Skeletal muscle tissue (tissue), 4 donors: ENCODE data around the gene PTPRN2. TPM values are rescaled to one million over a fixed set of nuclear protein-coding genes. Genes with fewer than 3 reads are reported as not detected.

Source experiments
- H3K27ac ChIP-seq: one replicate; pipeline ENCODE4 v1.7.0; 2013; ENCODE audit warnings: mild to moderate bottlenecking, low read depth, low read length, inconsistent platforms
- H3K27me3 ChIP-seq, 3 donors: one replicate each; pipeline ENCODE4 v1.7.0; 2013; ENCODE audit warnings: low read length in 3 of 3; ENCODE audit not compliant: control insufficient read depth in 3 of 3, insufficient read depth in 3 of 3
- H3K36me3 ChIP-seq, 3 donors: one replicate each; pipeline ENCODE4 v1.7.0; 2013; ENCODE audit warnings: low read length in 3 of 3; ENCODE audit not compliant: control insufficient read depth in 3 of 3, insufficient read depth in 3 of 3
- H3K4me1 ChIP-seq, 3 donors: one replicate each; pipeline ENCODE4 v1.7.0; 2013; ENCODE audit warnings: low read length in 3 of 3, mild to moderate bottlenecking in 3 of 3; ENCODE audit not compliant: control insufficient read depth in 3 of 3, insufficient read depth in 3 of 3
- H3K4me3 ChIP-seq, 3 donors: one replicate each; pipeline ENCODE4 v1.7.0; 2013; ENCODE audit warnings: low read length in 3 of 3
- H3K9ac ChIP-seq, 3 donors: one replicate each; pipeline ENCODE4 v1.7.0; 2013; ENCODE audit warnings: low read length in 3 of 3, mild to moderate bottlenecking in 3 of 3, moderate library complexity in 2 of 3, low read depth in 1 of 3
- H3K9me3 ChIP-seq, 3 donors: one replicate each; pipeline ENCODE4 v1.7.0; 2013; ENCODE audit warnings: low read length in 3 of 3; ENCODE audit not compliant: control insufficient read depth in 3 of 3
- total RNA-seq: library from RNA; depleted of rRNA; stranded (reverse); fragments of >200 nt; gene quantifications from one replicate; pipeline ENCODE4 v1.2.3, GENCODE V29; 2014
- donor health status: Osteomylitis.

Gene PTPRN2
- total RNA-seq, 1 donor from 2014 or later: 1.6 TPM

- H3K9ac ChIP-seq: no peak overlapping the region
- peaks cover 9 to 16% (median 11%) of the 10 kb centered on the region in 3 donors for H3K9me3 ChIP-seq
- H3K27ac ChIP-seq: no peak overlapping the region
- no peaks in the 10 kb centered on the region for H3K4me1 ChIP-seq
- no peaks in the 10 kb centered on the region for H3K36me3 ChIP-seq
- peaks cover 0 to 8% (median 0%) of the 10 kb centered on the region in 3 donors for H3K27me3 ChIP-seq
- H3K4me3 ChIP-seq: no peak overlapping the region
Observed at GRCh38 chr7:157951300-157952049, 636.1 kb downstream of the PTPRN2 start.

- Histone ChIP-seq H3K9ac (no peak overlapping the region), H3K4me1 (no peaks in the 10 kb centered on the region), H3K27me3 (peaks cover 0 to 5% (median 0%) of the 10 kb centered on the region in 3 donors), H3K9me3 (peaks cover 9 to 18% (median 11%) of the 10 kb centered on the region in 3 donors), H3K36me3 (no peaks in the 10 kb centered on the region), H3K27ac (no peak overlapping the region), H3K4me3 (no peak overlapping the region)
Observed at GRCh38 chr7:157949711-157950110, 637.9 kb downstream of the PTPRN2 start.

GRCh38 chr7:157947504-157947903 lies 640.1 kb downstream of the PTPRN2 start:
- H3K4me1 ChIP-seq: no peaks in the 10 kb centered on the region
- H3K36me3 ChIP-seq: no peaks in the 10 kb centered on the region
- H3K4me3 ChIP-seq: no peak overlapping the region
- peaks cover 9 to 18% (median 11%) of the 10 kb centered on the region in 3 donors for H3K9me3 ChIP-seq
- no peaks in the 10 kb centered on the region for H3K27me3 ChIP-seq
- H3K27ac ChIP-seq: no peak overlapping the region
- H3K9ac ChIP-seq: no peak overlapping the region

DNA sequence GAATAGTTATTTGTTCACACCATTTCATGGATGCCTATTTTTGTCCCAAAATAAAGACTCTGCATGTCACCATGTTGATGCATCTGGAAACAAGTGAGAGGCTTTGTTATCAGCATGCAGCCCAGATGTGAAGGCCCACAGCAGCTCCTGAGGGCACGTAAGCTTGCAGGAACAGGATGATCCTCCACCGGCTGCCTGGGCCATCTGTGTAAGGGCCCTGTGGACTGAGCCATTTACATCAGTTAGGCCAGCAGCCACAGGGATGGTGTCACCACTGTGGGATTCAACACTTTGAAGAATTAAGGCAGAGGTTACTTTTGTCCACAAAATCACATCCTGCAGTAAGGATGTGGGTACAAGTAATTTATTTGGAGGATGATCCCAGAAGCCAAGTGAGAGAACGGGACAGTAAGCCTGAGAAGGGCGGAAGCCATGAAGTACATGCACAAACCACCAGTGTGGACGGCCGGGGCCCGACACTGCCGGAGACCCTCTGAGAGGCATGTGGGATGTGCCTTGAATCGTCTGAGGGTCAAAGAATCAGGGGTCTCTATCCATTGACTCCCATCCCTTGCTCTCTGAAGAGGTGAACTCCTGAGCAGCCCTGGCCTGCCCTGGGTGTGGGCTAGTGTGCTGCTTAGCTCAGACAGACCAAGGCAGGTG lies 641.1 kb downstream of the PTPRN2 start:
- H3K36me3 ChIP-seq: no peaks in the 10 kb centered on the region

DNA sequence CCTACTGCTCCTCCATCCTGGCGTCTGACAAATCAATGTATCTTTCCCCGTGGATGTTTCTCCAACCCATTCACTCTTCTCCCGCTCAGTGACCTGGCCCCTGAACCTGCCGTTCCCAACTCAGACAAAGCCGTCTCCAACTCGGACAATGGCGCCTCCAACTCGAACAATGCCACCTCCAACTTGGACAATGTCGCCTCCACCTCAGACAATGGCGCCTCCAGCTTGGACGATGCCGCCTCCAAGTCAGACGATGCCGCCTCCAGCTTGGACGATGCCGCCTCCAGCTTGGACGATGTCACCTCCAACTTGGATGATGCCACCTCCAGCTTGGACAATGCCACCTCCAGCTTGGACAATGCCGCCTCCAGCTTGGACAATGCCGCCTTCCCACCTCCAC lies 642.2 kb downstream of the PTPRN2 start:
- Histone ChIP-seq H3K9ac (no peak overlapping the region), H3K27ac (no peak overlapping the region), H3K27me3 (peaks cover 0 to 6% (median 0%) of the 10 kb centered on the region in 3 donors), H3K9me3 (peaks cover 8 to 14% (median 9%) of the 10 kb centered on the region in 3 donors), H3K4me3 (no peak overlapping the region), H3K4me1 (no peaks in the 10 kb centered on the region), H3K36me3 (no peaks in the 10 kb centered on the region)

More for the DNA sequence above, 641.1 kb downstream of the PTPRN2 start:
- Histone ChIP-seq H3K9me3 (peaks cover 9 to 18% (median 11%) of the 10 kb centered on the region in 3 donors), H3K9ac (no peak overlapping the region), H3K27me3 (peaks cover 0 to 6% (median 0%) of the 10 kb centered on the region in 3 donors), H3K27ac (no peak overlapping the region), H3K4me1 (no peaks in the 10 kb centered on the region), H3K4me3 (no peak overlapping the region)

DNA sequence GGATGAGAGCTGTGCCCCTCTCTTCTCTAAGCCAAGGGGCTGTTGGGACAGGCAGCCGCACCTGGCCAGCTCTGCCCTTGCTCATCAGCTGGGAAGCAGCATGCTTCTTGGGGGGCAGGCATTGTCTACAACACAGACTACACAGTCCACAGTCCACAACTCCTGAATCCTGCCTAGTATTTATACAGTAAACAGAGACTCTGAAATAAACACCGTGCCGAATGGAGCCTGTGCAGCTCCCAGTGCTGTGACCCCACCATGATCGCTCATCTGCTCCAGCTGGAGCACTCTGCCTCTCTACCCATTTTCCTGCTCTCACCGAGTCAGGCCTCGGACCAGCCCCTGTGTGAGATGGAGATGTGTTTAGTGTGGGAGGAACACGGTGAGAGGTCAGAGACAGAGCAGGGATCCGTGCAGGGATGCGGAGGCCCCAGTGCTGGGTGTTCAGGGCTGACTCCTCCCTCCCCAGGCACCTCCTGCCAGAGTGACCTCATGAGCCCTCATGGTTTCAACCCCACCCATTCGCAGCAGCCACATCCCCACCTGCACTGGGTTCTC lies 642.8 kb downstream of the PTPRN2 start:
- Histone ChIP-seq H3K9me3 (peaks cover 8 to 14% (median 9%) of the 10 kb centered on the region in 3 donors), H3K36me3 (no peaks in the 10 kb centered on the region), H3K27me3 (peaks cover 0 to 6% (median 0%) of the 10 kb centered on the region in 3 donors)

GRCh38 chr7:157944051-157944450 lies 643.6 kb downstream of the PTPRN2 start:
- H3K4me1 ChIP-seq: no peaks in the 10 kb centered on the region
- no peak overlapping the region for H3K27ac ChIP-seq
- peaks cover 8 to 11% (median 9%) of the 10 kb centered on the region in 3 donors for H3K9me3 ChIP-seq
- no peak overlapping the region for H3K4me3 ChIP-seq
- peaks cover 0 to 6% (median 0%) of the 10 kb centered on the region in 3 donors for H3K27me3 ChIP-seq
- no peak overlapping the region for H3K9ac ChIP-seq
- no peaks in the 10 kb centered on the region for H3K36me3 ChIP-seq

More for the DNA sequence above, 642.8 kb downstream of the PTPRN2 start:
- Histone ChIP-seq H3K4me1 (no peaks in the 10 kb centered on the region), H3K27ac (no peak overlapping the region), H3K9ac (no peak overlapping the region), H3K4me3 (no peak overlapping the region)

DNA sequence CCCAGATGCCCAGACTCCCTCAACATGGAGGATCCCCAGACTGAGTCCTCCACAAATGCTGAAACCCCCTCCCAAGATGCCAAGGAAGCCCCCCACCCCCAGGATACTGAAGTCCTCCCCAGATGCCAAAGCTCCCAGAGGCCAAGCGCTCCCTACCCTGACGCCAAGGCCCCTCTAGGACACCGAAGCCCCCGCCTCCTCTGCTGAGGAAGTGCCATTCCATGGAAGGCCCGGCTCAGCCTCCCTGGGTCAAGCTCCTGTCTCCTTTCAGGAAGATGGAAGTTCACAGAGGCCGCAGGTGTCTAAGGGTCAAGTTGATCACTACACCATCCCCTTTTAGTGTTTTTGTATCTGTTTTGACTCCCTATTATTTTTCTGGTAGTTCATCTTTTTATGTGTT lies 644.1 kb downstream of the PTPRN2 start:
- no peak overlapping the region for H3K9ac ChIP-seq
- no peak overlapping the region for H3K4me3 ChIP-seq
- H3K4me1 ChIP-seq: no peaks in the 10 kb centered on the region
- no peak overlapping the region for H3K27ac ChIP-seq
- H3K27me3 ChIP-seq: peaks cover 0 to 6% (median 0%) of the 10 kb centered on the region in 3 donors
- H3K9me3 ChIP-seq: peaks cover 8 to 11% (median 9%) of the 10 kb centered on the region in 3 donors
- H3K36me3 ChIP-seq: no peaks in the 10 kb centered on the region

DNA sequence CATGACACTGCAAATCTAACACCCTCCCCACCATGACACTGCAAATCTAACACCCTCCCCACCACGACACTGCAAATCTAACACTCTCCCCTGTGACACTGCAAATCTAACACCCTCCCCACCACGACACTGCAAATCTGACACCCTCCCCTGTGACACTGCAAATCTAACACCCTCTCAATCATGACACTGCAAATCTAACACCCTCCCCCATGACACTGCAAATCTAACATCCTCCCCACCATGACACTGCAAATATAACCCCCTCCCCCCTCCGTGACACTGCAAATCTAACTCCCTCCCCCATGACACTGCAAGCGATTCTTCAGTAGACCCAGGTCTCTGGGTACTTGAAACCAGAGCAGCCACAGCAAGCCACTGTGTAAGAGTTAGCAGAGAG lies 646.4 kb downstream of the PTPRN2 start:
- no peaks in the 10 kb centered on the region for H3K4me1 ChIP-seq
- H3K9me3 ChIP-seq: no peaks in the 10 kb centered on the region
- no peak overlapping the region for H3K4me3 ChIP-seq
- H3K27ac ChIP-seq: no peak overlapping the region
- no peaks in the 10 kb centered on the region for H3K36me3 ChIP-seq
- no peak overlapping the region for H3K9ac ChIP-seq
- H3K27me3 ChIP-seq: peaks cover 0 to 6% (median 0%) of the 10 kb centered on the region in 3 donors

DNA sequence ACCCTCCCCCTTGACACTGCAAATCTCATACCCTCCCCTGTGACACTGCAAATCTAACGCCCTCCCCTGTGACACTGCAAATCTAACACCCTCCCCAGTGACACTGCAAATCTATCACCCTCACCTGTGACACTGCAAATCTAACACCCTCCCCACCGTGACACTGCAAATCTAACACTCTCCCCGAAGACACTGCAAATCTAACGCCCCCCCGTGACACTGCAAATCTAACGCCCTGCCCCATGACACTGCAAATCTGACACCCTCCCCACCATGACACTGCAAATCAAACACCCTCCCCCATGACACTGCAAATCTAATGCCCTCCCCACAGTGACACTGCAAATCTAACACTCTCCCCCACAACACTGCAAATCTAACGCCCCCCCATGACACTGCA lies 647.1 kb downstream of the PTPRN2 start:
- Histone ChIP-seq H3K27ac (no peak overlapping the region), H3K27me3 (peaks cover 0 to 6% (median 0%) of the 10 kb centered on the region in 3 donors), H3K9me3 (peaks cover 0 to 2% (median 0%) of the 10 kb centered on the region in 3 donors), H3K9ac (no peak overlapping the region), H3K36me3 (no peaks in the 10 kb centered on the region), H3K4me3 (no peak overlapping the region), H3K4me1 (no peaks in the 10 kb centered on the region)
